Nucleus accumbens (tissue), 56 donors: ENCODE data around the gene PELI2.
"Not testable (repeated sequence)": the region's sequence is repeated elsewhere in the genome, so short reads cannot be mapped to it uniquely, and the experiment has no call there.

Source experiments
- DNase-seq, 56 donors: peaks; one replicate each; lab custom pipeline; 2025; lab: John Stamatoyannopoulos, UW

Gene PELI2

DNA sequence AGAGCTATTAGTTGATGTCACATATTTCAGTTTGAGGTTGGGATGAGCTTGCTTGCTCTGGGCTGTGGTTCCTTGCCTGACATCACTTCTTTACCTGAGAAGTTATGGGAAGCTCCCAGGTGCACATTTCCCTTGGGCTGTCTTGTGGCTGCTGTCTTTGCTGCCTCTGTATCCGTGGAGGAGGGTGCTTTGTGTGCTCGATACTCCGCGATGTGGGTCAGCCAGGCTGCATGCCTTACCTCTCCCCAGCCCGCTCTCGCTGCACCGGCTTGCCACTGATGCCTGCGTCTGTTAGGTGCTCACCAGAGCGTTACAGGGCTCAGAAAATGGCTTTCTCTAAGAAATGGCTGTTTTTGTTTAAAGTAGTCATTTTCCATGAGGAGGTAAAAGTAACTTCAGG, 19.6 kb downstream of the PELI2 start:
- no peak for DNase-seq

DNA sequence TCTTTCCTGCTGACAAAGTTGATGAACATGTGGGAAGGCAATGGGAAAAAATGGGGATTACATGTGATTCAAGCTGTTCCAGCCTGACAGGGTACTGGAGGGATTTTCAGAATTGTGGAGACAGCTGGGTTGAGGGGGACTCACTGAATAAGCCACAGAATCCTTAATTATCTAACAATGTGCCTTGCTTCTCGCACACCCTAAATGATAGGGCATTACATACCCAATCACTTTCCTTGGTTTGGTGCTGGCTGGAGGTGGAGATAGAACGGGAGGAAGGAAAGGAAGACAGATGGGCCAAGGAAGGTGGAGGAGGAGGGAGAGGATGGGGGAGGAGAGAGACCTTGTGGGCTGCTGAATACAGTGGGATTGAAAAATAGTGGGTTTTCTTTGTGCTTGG, 20.7 kb downstream of the PELI2 start:
- DNase-seq, result no peak

DNA sequence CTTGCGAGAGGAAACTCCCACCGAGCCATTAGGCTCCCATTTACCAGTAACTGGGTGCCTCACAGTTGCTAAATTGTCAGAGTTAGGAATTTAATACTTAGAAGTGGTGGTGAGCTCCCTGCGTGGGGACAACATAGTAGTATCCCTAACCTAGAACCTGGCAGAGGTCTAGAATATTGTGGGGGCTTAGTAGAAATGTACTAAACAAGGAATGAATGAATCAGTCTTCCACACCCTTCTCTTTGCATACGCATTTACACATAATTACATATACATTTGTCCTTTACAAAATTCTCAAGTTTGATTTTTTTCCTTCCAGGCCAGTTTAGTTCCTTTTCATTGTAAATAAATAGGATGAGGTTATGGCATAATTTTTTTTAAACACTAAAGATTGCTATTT, 24.1 kb downstream of the PELI2 start:
- no peak for DNase-seq

DNA sequence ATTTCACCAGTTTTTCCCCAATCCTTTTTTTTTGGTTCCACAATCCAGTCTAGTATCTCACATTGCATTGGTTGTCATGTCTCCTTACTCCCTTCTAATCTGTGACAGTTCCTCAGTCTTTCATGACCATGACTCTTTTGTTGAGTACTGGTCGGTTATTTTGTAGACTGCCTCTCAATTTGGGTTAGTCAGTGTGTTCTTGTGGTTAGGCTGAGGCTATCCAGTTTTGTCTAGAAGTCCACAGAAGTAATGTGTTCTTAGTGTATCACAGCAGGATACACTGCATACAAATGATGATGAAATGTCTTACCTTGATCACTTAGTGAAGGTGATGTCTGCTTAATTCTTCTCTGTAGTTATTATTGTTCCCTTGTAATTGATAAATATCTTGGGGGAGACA, 24.8 kb downstream of the PELI2 start:
- DNase-seq, result no peak

DNA sequence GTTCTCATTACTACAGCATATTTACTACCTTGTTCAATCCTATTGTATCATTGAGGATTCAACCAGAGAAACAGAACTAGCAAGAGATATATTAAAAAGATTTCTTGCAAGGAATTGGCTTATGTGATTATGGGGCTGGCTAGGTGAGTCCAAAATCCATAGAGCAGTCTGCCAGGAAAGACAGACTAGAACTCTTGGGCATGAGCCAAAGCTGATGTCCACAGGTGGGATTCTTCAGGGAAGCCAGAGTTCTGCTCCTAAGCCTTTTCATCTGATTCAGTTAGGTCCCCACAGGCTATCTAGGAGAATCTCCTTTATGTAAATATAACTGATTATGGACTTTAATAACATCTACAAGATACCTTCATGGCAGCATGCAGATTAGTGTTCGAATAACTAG, 26.0 kb downstream of the PELI2 start:
- no peak for DNase-seq

DNA sequence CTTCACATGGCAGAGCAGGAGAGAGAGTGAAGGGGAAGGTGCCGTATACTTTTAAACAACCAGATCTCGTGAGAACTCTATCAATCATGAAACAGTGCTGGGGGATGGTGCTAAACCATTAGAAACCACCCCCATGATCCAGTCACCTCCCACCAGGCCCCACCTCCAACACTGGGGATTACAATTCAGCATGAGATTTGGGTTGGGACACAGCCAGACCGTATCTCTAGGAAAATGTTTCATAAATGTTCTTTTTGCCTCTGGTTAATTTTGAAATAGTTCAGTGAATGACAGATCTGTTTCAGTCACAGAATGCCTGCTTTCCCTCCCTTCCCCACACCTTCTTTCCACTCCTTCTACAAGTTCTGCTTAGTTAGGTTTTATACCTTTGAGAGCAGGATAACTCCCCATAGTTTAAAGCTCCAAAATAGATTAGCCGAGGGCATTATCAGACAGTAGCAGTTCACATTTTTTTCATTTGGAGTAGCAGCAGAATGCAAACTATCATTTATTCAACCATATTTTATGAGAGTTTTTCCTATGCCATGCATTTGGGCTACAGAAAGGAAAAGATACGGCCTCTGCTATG, 27.1 kb downstream of the PELI2 start:
- no peak for DNase-seq

DNA sequence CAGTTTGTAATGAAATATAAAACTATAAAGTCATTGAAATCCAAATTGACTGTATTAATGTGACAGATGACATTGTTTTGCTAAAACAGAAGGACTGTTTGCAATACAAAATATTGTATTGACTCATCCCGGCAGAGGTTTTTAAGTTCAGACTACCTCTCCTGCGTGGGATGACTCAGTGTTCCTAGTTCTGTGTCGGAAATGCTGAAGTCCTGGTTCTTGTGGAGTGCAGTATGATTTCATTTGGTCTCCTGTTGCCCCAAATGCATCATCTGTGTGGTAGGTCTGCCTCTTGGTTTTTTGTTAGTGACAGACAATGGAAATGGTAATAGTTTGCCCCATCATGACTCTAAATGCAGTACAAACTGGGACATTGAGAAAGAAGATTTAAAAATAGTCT, 27.8 kb downstream of the PELI2 start:
- no peak for DNase-seq

DNA sequence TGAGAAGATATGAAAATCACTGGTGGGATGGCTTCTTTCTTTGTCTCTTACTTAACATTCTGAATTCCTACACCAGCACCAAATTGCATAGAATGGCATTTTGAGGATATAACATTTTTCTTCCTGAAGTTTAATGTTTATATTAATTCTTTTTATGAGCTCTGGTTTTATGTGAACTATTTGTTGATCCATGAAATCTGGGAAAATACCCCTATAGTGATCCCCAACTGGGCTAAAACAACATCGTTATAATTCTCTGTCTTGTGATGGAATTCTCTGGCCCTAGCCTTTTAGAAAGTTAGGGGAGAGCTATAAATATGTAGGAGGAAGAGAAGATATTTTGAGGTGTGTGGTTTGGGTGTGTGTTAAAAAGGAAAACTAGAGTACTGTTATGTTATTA, 29.2 kb downstream of the PELI2 start:
- no peak for DNase-seq

DNA sequence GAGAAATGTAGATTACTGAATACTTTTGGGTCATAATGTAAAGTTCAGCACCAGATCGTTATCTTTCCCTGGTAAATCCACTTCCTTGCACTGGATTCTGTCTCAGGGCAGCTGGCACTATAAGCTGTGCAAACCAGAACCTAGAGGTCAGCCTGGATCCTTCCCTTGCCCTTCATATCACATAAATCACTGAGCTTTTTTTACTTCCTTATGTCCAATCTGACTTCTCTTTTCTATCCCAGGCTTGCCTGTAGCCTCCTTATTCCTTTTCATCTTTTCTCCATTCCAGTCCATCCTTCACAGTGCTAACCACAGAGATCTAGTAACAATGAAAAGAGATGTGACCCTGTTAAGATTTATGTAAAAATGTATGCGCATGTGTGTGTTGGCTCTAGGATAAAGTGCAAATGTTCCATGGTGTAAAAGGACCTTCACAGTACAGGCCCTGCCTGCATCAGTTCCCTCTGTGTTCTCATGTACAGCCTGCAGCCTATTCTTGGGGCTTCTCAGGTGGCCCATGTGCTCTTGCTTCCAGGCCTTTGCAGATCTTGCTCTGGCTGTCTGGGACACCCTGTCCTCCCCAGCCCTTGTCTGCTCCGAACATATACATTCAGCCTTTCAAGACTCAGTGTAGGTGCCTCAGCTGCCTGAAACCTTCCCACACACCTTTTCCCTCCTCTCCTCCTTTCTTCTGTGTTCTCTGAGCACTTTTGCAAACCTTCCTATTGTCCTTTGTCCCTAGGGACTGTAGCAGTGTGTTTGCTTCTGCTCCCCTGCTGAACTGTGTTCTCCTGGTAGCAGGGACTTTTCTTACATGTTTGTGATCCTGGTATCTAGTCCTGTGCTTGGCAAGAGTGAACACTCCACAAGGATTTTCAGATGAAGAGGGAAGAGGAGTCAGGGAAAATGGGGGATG, 30.0 kb downstream of the PELI2 start:
- no peak for DNase-seq

DNA sequence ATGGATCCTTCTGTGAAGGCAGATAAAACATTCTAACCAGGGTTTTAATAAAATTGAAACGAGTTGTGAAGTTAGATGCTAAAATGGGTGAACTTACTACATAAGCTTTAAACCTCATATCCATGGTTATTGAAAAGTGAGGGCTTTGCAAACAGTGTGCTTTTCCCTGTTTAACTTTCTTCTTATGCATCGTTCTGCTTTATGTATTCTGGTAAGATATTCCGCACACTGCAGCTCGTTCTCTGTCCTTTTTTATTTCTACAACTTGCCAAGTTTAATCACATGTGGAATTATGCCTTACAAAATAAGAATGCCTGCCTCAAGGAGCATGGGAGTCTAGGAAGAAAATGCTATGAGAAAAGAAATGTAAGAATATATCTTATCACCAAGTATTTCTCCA, 30.9 kb downstream of the PELI2 start:
- no peak for DNase-seq

DNA sequence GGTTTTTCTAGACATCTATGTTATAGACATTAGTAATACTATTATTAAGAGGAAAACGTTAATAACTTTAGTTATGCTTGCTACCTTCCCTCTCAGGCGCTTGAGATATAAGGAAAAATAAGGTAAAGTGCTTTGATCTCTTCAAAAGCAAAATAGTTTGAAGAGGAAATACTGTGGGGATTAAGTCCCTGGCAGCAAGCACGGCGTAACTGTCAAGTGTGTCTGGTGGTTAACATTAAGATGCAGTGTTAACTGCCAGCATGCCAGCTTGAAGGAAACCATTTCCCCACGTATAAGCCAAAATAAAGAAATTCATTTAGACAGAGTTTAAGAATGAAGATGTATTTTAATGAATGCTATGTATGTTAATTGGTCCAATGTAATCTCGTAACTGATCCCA, 31.8 kb downstream of the PELI2 start:
- DNase-seq, result no peak

DNA sequence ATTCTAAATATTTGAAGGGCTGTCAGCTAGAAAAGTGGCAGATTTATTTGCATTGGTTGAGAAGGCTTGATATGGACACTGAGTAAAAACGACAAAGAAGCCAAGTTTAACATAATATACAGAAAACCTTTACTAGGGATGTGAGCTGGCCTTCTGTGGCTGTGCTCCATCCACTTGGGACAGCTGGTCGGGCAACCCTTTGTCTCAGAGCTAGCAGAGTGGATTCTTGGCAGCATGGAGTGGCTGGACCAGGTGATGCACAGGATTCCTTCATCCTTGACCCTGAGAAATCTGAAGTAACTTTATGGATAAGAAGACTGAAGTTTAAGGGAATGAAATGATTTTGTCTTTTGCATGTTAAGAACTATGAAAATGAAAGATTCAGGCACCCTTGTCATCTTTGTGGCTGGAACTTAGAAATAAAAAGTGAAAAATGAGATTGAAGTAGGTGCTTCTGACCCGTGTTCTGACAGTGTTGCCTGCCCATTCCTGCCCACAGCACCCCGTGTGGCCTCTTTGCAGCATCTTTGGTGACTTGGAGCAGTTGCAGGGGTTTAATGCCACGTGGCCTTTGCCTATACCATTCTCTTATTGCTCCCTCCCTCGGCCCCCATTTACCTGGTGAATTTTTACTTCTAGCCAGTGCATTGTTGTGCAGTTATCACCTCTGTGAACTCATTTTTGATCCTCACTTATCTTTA, 32.6 kb downstream of the PELI2 start:
- peak in 1 of 56 donors; percentile 12 for DNase-seq

DNA sequence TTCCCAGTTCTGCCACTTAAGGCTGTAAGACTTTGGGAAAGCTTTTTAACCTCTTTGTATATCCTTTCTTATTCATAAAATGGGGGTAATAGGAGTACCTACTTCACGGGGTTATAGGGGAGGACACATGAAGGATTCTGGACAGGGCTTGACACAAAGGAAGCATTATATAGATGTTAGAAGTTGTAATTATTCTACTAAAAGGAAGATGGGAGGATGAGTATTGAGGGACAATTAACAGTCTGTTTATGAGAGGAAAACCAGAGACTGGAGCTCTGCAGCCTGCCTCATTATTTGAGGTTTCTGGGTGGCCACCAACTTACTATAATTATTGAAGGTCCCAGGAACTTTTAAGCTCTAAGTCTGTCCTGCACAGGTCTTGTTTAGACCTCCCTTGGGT, 34.0 kb downstream of the PELI2 start:
- no peak for DNase-seq

DNA sequence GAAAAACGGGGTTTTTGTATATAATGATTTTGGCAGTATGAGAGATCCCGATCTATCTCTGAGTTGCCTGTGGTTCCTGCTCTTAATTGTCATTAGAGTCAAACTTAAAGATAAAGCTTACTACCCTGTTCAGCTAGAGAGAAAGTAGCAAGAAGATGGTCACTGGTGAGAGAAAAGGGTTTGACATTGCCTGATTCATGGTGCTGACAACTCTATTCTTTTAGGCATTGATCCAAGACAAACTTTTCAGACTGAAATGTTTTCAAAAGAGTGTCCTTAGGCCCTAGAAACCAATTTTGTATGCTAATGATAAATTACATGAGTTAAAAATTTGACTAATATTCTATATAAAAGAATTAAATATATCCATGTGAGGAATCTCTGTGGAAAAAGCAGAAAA, 35.1 kb downstream of the PELI2 start:
- DNase-seq, result no peak

DNA sequence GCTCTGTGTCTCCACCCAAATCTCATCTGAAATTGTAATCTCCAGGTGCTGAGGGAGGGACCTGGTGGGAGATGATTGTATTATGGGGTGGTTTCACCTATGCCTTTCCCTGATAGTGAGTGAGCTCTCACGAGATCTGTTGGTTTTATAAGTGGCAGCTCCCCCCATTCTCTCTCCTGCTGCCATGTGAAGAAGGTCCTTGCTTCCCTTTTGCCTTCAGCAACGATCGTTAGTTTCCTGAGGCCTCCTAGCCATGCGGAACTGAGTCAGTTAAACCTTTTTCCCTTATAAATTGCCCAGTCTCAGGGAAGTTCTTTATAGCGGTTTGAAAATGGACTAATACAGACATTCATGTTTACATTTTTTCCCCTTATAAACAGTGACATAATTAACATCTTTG, 36.1 kb downstream of the PELI2 start:
- DNase-seq, result no peak

DNA sequence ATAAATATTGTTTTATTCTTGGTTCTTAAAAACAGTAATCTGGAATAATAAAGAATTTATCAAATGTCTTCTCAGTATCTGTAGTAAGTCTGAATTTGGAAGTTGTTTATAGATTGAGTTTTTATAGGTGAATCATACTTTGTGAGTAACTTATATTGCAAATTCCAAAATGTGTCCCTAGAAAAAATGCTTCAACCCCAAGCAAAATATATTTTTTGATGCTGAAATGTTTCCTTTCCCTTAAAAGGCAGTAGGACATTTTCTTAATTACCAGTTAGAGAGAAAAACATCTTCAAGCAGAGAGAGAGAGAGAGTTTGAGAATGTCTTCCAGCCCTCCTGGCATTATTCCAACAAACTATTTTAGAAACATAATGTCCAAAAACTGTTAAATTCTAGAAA, 37.9 kb downstream of the PELI2 start:
- no peak for DNase-seq

DNA sequence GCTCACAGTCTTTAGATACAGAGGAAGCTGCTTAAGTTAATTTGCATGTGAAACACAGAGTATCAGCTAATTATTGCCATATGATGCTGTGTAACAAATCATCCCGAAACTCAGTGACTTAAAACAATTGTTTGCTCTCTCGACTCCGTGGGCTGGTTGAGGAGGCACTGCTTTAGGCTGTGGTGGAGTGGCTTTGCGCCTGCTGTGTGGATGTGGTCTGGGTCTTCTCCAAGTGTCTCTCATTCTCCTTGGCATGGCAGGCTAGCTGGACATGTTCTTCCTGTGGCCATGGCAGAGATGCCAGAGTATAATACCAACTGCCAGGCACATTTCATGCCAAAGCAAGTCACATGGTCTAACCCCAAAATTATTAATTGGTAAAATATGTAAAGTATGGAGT, 40.9 kb downstream of the PELI2 start:
- no peak for DNase-seq

DNA sequence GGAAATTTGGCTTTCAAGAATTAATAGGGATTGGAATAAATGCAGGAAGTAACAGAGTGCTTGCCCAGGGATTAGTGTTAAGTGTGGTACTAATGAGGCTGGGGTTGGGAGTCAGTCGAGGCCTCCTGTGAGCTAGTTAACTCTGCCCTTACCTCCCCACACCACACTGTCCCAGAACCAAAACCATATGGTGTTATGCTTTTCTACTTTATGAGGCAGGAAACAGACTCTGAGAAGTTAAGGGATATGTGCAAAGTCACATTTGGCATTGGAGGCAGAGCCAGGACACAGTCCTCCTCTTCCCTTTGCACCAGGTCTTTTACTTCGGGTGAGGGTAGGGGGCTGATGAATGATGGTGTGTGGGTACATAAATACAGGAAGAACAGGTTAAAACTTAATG, 41.9 kb downstream of the PELI2 start:
- no peak for DNase-seq

DNA sequence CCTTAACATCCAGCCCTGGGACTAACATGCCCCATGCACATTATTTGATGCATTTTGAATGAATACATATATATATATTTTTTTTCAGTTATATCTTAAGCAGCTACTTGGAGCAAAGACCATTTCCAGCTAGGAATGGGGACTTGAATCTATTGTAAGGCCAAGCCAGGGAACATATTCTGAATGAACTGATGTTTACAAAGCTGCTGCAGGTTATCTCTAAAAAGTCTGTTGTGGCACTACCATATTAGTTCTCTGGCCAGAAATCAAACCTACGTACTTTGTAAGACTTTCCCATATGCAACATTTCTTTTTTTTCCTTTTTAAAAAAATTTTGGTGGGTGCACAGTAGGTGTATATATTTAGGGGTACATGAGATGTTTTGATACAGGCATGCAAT, 43.4 kb downstream of the PELI2 start:
- no peak for DNase-seq

DNA sequence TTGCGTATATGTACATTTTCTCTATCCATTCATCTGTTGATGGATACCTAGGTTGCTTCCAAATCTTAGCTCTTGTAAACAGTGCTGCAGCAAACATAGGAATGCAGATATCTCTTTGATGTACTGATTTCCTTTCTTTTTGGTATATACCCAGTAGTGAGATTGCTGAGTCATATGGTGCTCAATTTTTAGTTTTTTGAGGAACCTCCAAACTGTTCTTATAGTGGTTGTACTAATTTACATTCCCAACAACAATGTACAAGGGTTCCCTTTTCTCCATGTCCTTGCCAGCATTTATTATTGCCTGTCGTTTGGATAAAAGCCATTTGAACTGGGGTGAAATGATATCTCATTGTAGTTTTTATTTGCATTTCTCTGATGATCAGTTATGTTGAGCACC, 44.3 kb downstream of the PELI2 start:
- no peak for DNase-seq

DNA sequence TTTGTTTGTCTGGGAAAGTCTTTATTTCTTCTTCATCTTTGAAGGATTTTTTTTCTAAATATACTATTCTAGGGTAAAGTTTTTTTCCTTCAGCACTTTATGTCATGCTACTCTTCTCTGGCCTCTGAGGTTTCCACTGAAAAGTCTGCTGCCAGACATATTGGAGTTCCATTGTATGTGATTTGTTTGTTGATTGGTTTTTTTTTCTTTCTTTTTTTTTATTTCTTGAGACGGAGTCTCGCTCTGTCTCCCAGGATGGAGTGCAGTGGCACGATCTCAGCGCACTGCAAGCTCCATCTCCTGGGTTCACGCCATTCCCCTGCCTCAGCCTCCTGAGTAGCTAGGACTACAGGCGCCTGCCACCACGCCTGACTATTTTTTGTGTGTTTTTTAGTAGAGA, 48.4 kb downstream of the PELI2 start:
- DNase-seq, result not testable (repeated sequence)
